GM21825 (cell line): ENCODE results near the gene GNA15.

Experiments used
- ATAC-seq: cut with Tn5 transposase; IDR thresholded peaks from one replicate; pipeline ENCODE4 v1.9.1; 2021; ENCODE audit warnings: mild to moderate bottlenecking, moderate library complexity; ENCODE audit not compliant: unreplicated experiment

GNA15 gene

GRCh38 chr19:3105641-3106508 is 30.0 kb upstream of the GNA15 start:
- no peak for ATAC-seq

- no peak for ATAC-seq
These were observed 29.2 kb upstream of the GNA15 start for GRCh38 chr19:3106509-3107141.

GRCh38 chr19:3107658-3108057 is 28.2 kb upstream of the GNA15 start:
- ATAC-seq = no peak

GRCh38 chr19:3108775-3109174 is 27.1 kb upstream of the GNA15 start:
- ATAC-seq = no peak

GRCh38 chr19:3109491-3109890 is 26.3 kb upstream of the GNA15 start:
- ATAC-seq = no peak

GRCh38 chr19:3110126-3110825 is 25.6 kb upstream of the GNA15 start:
- no peak for ATAC-seq

GRCh38 chr19:3111586-3112247 is 24.1 kb upstream of the GNA15 start:
- no peak for ATAC-seq

- no peak for ATAC-seq
These were observed 23.3 kb upstream of the GNA15 start for GRCh38 chr19:3112375-3113099.

- ATAC-seq = no peak
These were observed 22.5 kb upstream of the GNA15 start for GRCh38 chr19:3113100-3114017.

- ATAC-seq = no peak
These were observed 21.7 kb upstream of the GNA15 start for GRCh38 chr19:3114018-3114726.

GRCh38 chr19:3114811-3115210 is 21.0 kb upstream of the GNA15 start:
- no peak for ATAC-seq

- ATAC-seq = no peak
These were observed 20.4 kb upstream of the GNA15 start for GRCh38 chr19:3115411-3115810.

GRCh38 chr19:3115916-3116602 is 19.8 kb upstream of the GNA15 start:
- ATAC-seq = no peak

- no peak for ATAC-seq
These were observed 19.2 kb upstream of the GNA15 start for GRCh38 chr19:3116621-3117020.

- ATAC-seq = no peak
These were observed 18.1 kb upstream of the GNA15 start for GRCh38 chr19:3117716-3118115.

- ATAC-seq = no peak
These were observed 17.4 kb upstream of the GNA15 start for GRCh38 chr19:3118232-3119070.

- no peak for ATAC-seq
These were observed 16.7 kb upstream of the GNA15 start for GRCh38 chr19:3119071-3119595.
